ENCODE results near the gene MAGI1. TPM values are rescaled to one million over a fixed set of nuclear protein-coding genes. Genes with fewer than 3 reads are reported as not detected.

MAGI1 gene
- total RNA-seq, 1 donor from 2014 or later = 39.1 TPM

DNA sequence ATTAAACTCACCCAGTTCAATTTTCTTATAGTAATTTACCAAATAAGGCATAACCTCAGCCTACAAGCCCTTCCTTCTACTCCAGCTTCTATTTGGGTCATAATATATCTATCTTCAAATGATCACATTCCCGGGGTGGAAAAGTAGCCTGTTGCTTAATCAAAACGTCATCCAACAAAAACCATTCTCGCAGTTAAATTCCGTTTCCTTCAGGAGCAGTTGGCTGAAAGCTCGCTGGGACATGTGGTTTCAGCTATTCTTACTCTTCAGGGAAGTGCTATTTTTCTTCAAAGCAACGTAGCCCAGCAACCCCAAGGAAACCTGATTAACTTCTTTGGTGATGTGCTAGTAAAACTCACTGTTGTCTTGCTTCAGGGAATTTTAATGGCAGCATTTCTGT, 59.6 kb downstream of the MAGI1 start:
- FAIRE-seq (no peak), DNase-seq (ENCODE audit: low spot score in 2 of 2) (peak in 1 of 2 donors; percentile 28)

GRCh38 chr3:65978116-65978515, 60.6 kb downstream of the MAGI1 start:
- DNase-seq (ENCODE audit: low spot score in 2 of 2) (no peak), FAIRE-seq (no peak)

GRCh38 chr3:65975032-65975431, 63.7 kb downstream of the MAGI1 start:
- FAIRE-seq (no peak), DNase-seq (ENCODE audit: low spot score in 2 of 2) (no peak)

GRCh38 chr3:65974509-65974908, 64.2 kb downstream of the MAGI1 start:
- FAIRE-seq (no peak), DNase-seq (ENCODE audit: low spot score in 2 of 2) (no peak)

- DNase-seq (ENCODE audit: low spot score in 2 of 2) (no peak), FAIRE-seq (no peak)
Observed at GRCh38 chr3:65972765-65973164, 66.0 kb downstream of the MAGI1 start.

GRCh38 chr3:65971293-65972252, 67.1 kb downstream of the MAGI1 start:
- DNase-seq (ENCODE audit: low spot score in 2 of 2) (no peak), FAIRE-seq (no peak)

DNA sequence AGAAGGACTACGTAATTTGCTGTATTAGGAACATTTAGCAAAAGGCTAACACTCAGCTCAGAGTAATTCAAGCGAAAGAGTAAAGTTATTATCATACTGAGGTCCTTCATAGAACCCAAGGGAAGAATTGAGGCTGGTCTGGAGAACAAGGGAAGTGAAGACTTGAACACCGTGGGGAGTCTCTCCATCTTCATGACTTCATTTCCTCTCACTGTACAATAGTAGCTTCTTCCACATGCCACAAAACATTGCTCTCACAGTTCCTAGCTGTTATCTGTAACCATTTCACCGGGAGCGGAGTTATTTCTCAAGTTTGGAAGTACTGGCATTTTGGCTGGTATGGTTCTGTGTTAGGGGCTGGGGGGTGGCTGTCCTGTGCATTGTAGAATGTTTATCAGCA, 69.7 kb downstream of the MAGI1 start:
- FAIRE-seq = no peak

DNA sequence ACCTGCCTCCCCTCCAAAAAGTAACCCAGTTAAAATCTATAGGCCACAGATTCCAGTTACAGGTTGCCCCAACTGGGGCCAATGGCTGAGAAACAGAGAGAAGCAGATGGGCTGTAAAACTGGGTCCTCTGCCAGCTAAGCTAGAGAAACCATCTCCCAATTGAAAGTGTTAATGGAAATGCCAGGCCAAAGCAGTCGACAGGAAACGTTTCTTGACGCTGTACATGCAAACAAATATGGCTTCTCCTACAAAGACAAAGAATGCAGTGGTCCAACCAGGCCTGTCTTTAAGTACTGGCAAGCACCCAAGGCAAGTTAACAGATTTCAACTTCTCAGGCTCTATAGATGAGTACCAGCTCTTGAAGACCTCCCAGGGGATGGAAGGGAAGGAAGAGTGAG, 71.3 kb downstream of the MAGI1 start:
- DNase-seq (ENCODE audit: low spot score in 2 of 2) (no peak), FAIRE-seq (no peak)

More for the DNA sequence above, 69.7 kb downstream of the MAGI1 start:
- DNase-seq (ENCODE audit: low spot score in 2 of 2) = no peak

GRCh38 chr3:65964838-65965237, 73.9 kb downstream of the MAGI1 start:
- FAIRE-seq = no peak

GRCh38 chr3:65963787-65964677, 74.7 kb downstream of the MAGI1 start:
- DNase-seq (ENCODE audit: low spot score in 2 of 2) = no peak
- no peak for FAIRE-seq

More at GRCh38 chr3:65964838-65965237, 73.9 kb downstream of the MAGI1 start:
- no peak for DNase-seq (ENCODE audit: low spot score in 2 of 2)

GRCh38 chr3:65961733-65962132, 77.0 kb downstream of the MAGI1 start:
- no peak for FAIRE-seq
- no peak for DNase-seq (ENCODE audit: low spot score in 2 of 2)

DNA sequence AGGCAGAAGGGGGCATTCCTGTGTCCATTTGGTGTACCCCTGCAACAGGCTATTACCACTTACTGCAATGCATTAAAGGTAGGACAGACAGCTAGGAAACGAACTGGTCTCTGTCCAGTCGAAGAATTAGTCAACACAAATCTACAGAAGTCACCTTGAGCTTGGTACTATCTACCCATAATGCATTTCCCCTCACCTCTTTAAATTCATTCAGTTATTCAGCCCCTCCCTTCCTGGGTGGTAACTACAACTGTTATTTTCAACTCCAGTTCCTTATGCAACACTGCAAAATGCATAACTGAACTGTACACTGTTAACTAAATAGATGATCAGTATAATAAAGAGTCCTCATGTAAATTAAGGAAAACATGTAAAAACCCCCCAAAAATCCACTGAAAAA, 77.6 kb downstream of the MAGI1 start:
- DNase-seq (ENCODE audit: low spot score in 2 of 2) = no peak
- no peak for FAIRE-seq

DNA sequence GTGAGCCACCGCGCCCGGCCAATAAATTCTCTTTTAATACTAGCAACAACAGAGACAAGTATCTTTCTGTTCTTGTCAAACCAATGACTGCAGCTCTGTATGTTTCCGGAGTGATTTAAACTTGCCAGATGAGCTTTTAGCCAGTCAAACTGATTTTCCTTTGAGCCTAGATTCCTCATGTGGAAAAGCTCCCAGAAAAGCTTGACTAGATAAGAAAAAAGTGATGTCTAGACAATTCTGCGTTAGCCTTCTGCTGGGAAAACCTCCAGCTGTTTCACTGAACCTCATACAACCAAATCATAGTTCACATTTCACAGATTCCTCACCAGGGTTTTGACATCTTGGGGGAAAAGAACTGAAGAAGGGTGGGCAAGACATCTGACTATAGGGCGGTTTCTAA, 78.6 kb downstream of the MAGI1 start:
- FAIRE-seq = no peak
- DNase-seq (ENCODE audit: low spot score in 2 of 2) = no peak

GRCh38 chr3:65958216-65958615, 80.5 kb downstream of the MAGI1 start:
- no peak for FAIRE-seq
- no peak for DNase-seq (ENCODE audit: low spot score in 2 of 2)

DNA sequence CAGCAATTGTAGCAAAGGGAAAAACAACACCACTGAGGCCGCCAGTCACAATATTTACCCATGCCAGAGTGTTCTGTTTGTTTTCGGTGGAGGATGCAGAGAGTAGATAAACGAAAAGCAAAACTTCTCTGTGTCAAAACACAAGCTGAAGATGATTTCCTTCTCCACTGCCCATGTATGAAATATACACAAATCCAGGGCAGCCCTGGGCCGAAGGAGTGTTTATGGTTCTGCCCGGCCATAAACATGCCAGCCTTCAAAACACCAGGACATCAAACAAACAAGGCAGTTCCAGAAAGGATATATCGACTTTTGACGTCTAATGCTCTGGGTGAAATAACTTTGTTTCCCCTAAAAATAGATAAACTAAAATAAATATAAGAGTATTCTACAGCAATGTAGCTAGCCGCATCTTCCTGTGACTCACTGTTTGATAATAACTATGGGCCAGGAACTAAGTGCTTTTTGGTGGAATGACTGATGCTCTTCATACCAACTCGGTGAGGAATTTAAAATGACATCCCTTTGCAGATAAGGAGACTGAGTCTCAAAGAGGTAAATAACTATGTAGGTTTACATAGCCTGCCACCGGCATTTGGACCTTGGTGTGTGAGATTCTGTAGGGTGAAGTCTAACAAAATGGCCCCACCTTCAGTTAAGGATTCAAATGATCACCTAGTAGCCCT, 82.8 kb downstream of the MAGI1 start:
- DNase-seq (ENCODE audit: low spot score in 2 of 2) = no peak
- no peak for FAIRE-seq

DNA sequence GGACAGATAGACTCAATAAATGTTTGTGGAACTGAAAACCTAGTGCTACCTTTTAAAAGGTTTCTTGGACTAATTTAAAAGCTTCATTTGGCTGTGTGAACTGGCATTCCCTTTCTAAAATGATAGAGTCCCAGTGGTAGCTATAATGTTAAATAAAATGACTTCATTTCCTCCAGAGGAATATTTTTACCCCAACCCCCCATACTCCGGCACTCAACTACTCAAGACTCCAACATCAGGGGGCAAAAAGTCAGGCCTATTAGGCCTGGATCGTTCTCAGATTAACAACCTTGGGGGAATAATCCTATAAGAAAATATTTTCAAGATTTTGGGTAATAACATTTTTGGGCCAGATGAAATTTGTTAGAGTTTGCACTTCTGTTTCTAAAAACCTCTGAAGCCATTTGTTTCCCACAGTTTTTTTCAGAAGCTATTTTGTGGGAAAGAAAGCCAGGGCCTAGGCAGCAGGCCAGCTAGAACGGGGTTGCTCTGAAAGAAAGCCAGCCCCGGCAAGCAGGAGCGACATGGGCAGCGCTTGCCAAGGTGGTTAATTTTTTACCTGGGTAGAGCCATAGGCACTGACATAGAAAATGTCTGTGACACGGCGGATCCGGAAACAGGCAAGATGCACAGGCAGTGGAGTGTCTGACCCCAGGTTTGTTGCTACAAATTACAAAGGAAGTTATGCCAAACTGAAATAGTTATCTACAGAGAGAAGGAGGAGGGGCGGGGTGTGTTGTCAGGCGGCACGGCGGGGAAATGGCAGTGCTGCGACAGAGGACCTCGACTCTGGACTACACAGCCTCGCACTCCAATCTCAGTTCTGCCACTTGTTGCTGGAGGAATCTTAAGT, 84.6 kb downstream of the MAGI1 start:
- FAIRE-seq = no peak
- no peak for DNase-seq (ENCODE audit: low spot score in 2 of 2)

DNA sequence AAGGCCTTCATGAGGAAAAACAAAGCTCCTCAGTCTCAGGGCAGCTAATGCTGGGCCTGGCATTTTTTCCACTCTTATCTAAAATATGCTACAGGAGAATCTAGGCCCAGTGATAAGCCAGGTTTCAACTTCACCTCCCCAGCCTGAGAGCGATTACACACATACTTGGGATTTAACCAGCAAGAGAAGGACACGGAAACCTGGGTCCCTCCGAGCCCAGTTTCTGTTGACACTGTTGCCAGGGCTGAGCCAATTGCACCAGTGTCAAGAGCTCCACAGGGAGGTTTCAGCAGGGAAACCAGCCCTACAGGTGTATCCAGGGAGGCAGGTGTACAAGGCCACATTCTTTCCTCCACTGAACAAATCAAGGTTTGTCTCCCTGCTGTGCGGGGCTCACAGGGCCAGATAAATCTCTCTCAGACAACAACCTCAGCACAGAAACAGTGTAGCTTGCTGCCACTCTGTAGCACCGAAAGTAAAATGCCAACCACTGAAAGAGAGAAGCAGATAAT, 85.4 kb downstream of the MAGI1 start:
- DNase-seq (ENCODE audit: low spot score in 2 of 2) (no peak), FAIRE-seq (no peak)

GRCh38 chr3:65952842-65953241, 85.9 kb downstream of the MAGI1 start:
- FAIRE-seq = no peak

DNA sequence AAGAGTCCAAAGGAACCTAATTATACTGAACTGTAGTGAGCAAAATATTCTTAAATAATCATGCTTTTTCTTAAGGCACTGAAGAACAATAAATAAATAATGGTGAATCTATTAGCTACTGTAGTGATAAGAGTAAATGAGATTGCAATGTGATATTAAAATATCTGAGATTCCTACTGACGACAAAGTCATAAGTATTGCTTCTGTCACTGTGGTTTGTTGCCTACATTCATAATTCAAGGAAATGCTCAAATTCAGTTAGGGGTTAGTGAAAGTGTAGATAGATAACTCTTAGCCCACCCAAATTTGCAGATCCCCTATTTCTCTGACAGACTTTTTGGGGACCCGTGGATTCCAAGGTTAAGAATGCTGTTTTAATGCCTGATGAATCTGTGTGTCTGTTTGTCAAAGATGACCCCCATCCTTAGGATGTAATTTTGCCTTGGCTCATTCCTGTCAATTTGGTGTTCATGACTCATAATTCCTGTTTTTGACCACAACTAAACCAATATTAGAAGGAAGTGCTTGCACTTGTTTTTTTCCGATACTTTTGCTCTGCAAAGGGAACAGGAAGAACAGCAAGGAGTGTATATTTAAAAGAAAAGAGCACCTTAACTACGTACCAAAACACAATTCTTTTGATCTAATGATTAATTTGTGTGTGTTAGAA, 86.7 kb downstream of the MAGI1 start:
- no peak for DNase-seq (ENCODE audit: low spot score in 2 of 2)
- FAIRE-seq = no peak

More at GRCh38 chr3:65952842-65953241, 85.9 kb downstream of the MAGI1 start:
- no peak for DNase-seq (ENCODE audit: low spot score in 2 of 2)
